H9 (cell line): Measurements from ENCODE around the gene C20orf96. TPM values are rescaled to one million over a fixed set of nuclear protein-coding genes. Genes with fewer than 3 reads are reported as not detected.

ENCODE experiments used
- DNase-seq: peaks from one replicate; pipeline ENCODE4 v3.0.0-alpha.2; 2017
- H2AFZ ChIP-seq: one replicate; pipeline ENCODE4 v1.6.1; 2013; ENCODE audit warnings: mild to moderate bottlenecking, low read length, control low read depth, moderate library complexity
- H2AK5ac ChIP-seq: 2 replicates; pipeline ENCODE4 v1.6.1; 2013; ENCODE audit warnings: low read length, control low read depth, mixed read lengths; ENCODE audit not compliant: insufficient read length
- H2BK120ac ChIP-seq: one replicate; pipeline ENCODE4 v1.6.1; 2013; ENCODE audit warnings: low read depth, mild to moderate bottlenecking, low read length, control low read depth, inconsistent platforms; ENCODE audit not compliant: poor library complexity, severe bottlenecking
- H2BK12ac ChIP-seq: 2 replicates; pipeline ENCODE4 v1.6.1; 2013; ENCODE audit warnings: low read length, control low read depth, mixed read lengths, low read depth; ENCODE audit not compliant: insufficient read length
- H2BK15ac ChIP-seq: 2 replicates; pipeline ENCODE4 v1.6.1; 2013; ENCODE audit warnings: low read depth, low read length, control low read depth
- H2BK20ac ChIP-seq: one replicate; pipeline ENCODE4 v1.6.1; 2013; ENCODE audit warnings: low read depth, mild to moderate bottlenecking, low read length, control low read depth, inconsistent platforms; ENCODE audit not compliant: poor library complexity, severe bottlenecking
- H2BK5ac ChIP-seq: 2 replicates; pipeline ENCODE4 v1.6.1; 2013; ENCODE audit warnings: low read length, control low read depth, mixed read lengths; ENCODE audit not compliant: insufficient read length
- H3K14ac ChIP-seq: 2 replicates; pipeline ENCODE4 v1.6.1; 2013; ENCODE audit warnings: low read length, control low read depth; ENCODE audit not compliant: insufficient read depth
- H3K18ac ChIP-seq: 2 replicates; pipeline ENCODE4 v1.6.1; 2013; ENCODE audit warnings: low read depth, mild to moderate bottlenecking, mixed read lengths, low read length, control low read depth; ENCODE audit not compliant: insufficient read length
- H3K23ac ChIP-seq: 2 replicates; pipeline ENCODE4 v1.6.1; 2013; ENCODE audit warnings: low read length, control low read depth, mixed read lengths, low read depth; ENCODE audit not compliant: insufficient read length
- H3K23me2 ChIP-seq: 2 replicates; pipeline ENCODE4 v1.6.1; 2013; ENCODE audit warnings: low read depth, mild to moderate bottlenecking, mixed read lengths, low read length, control low read depth; ENCODE audit not compliant: insufficient read length, poor library complexity, severe bottlenecking
- H3K27ac ChIP-seq: 2 replicates; pipeline ENCODE4 v1.5.1; 2013; ENCODE audit warnings: low read length, control low read depth, mixed read lengths, low read depth; ENCODE audit not compliant: insufficient read length
- H3K27me3 ChIP-seq: 2 replicates; pipeline ENCODE4 v1.6.1; 2013; ENCODE audit warnings: low read length, control low read depth, inconsistent platforms; ENCODE audit not compliant: insufficient read depth
- H3K4ac ChIP-seq: 2 replicates; pipeline ENCODE4 v1.6.1; 2013; ENCODE audit warnings: low read depth, mild to moderate bottlenecking, control low read depth, inconsistent platforms, low read length, moderate library complexity
- H3K4me1 ChIP-seq: 2 replicates; pipeline ENCODE4 v1.6.1; 2013; ENCODE audit warnings: low read length, control low read depth, inconsistent platforms; ENCODE audit not compliant: insufficient read depth
- H3K4me2 ChIP-seq: 2 replicates; pipeline ENCODE4 v1.6.1; 2013; ENCODE audit warnings: low read length, control low read depth, mixed read lengths; ENCODE audit not compliant: insufficient read length, insufficient read depth
- H3K56ac ChIP-seq: 2 replicates; pipeline ENCODE4 v1.6.1; 2013; ENCODE audit warnings: low read depth, mild to moderate bottlenecking, mixed read lengths, low read length, control low read depth; ENCODE audit not compliant: insufficient read length
- H3K79me1 ChIP-seq: 2 replicates; pipeline ENCODE4 v1.6.1; 2013; ENCODE audit warnings: low read depth, mild to moderate bottlenecking, moderate library complexity, low read length, control low read depth, inconsistent platforms; ENCODE audit not compliant: insufficient read depth, poor library complexity, severe bottlenecking
- H3K79me2 ChIP-seq: 2 replicates; pipeline ENCODE4 v1.6.1; 2013; ENCODE audit warnings: low read length, control low read depth, inconsistent platforms; ENCODE audit not compliant: insufficient read depth
- H3K9ac ChIP-seq: 2 replicates; pipeline ENCODE4 v1.6.1; 2013; ENCODE audit warnings: low read length, control low read depth, mixed read lengths; ENCODE audit not compliant: insufficient read length; ENCODE audit errors: extremely low read depth
- H3K9me3 ChIP-seq: one replicate; pipeline ENCODE4 v1.6.1; 2013; ENCODE audit warnings: low read depth, low read length, inconsistent platforms; ENCODE audit not compliant: control insufficient read depth
- H3T11ph ChIP-seq: one replicate; pipeline ENCODE4 v1.6.1; 2013; ENCODE audit warnings: mild to moderate bottlenecking, low read length, control low read depth, inconsistent platforms
- H4K20me1 ChIP-seq: one replicate; pipeline ENCODE4 v1.6.1; 2013; ENCODE audit not compliant: control insufficient read depth, insufficient read length, insufficient read depth
- H4K5ac ChIP-seq: 2 replicates; pipeline ENCODE4 v1.6.1; 2013; ENCODE audit warnings: low read depth, mild to moderate bottlenecking, mixed read lengths, low read length, control low read depth; ENCODE audit not compliant: insufficient read length
- H4K8ac ChIP-seq: replicated peaks from 2 replicates; pipeline ENCODE4 v1.6.1; 2013; ENCODE audit warnings: low read length, control low read depth, mixed read lengths, low read depth; ENCODE audit not compliant: insufficient read length
- H4K91ac ChIP-seq: 2 replicates; pipeline ENCODE4 v1.6.1; 2013; ENCODE audit warnings: low read depth, mild to moderate bottlenecking, moderate library complexity, mixed read lengths, low read length, control low read depth; ENCODE audit not compliant: insufficient read length
- H3K27ac Mint-ChIP-seq, 3 experiments: 2 replicates in 2 of 3; 3 replicates in 1 of 3; pipeline ENCODE4 v1.8.0; 2020 to 2021; ENCODE audit warnings: mixed read lengths in 3 of 3, mild to moderate bottlenecking in 1 of 3, moderate library complexity in 1 of 3
- H3K27me3 Mint-ChIP-seq: 2 replicates; pipeline ENCODE4 v1.8.0; 2021; ENCODE audit warnings: low read depth, mild to moderate bottlenecking, moderate library complexity, mixed read lengths
- H3K36me3 Mint-ChIP-seq, 3 experiments: 2 replicates in 2 of 3; 3 replicates in 1 of 3; pipeline ENCODE4 v1.8.0; 2020 to 2021; ENCODE audit warnings: low read depth in 3 of 3, mixed read lengths in 3 of 3; ENCODE audit not compliant: insufficient read depth in 1 of 3
- H3K4me1 Mint-ChIP-seq, 2 experiments: 2 replicates each; pipeline ENCODE4 v1.8.0; 2020; ENCODE audit warnings: mixed read lengths in 2 of 2
- H3K4me3 Mint-ChIP-seq, 2 experiments: 2 replicates in 1 of 2; 3 replicates in 1 of 2; pipeline ENCODE4 v1.8.0; 2020 to 2021; ENCODE audit warnings: mild to moderate bottlenecking in 2 of 2, mixed read lengths in 2 of 2, moderate library complexity in 1 of 2
- H3K9me3 Mint-ChIP-seq, 2 experiments: 2 replicates in 1 of 2; 3 replicates in 1 of 2; pipeline ENCODE4 v1.8.0; 2020; ENCODE audit warnings: mild to moderate bottlenecking in 2 of 2, mixed read lengths in 2 of 2, moderate library complexity in 1 of 2
- CTCF ChIP-seq: fragments of 200-600 bp; sonication (generic); conservative IDR thresholded peaks from 3 replicates; pipeline ENCODE4 v1.8.0; 2021; ENCODE audit warnings: antibody characterized with exemption, mild to moderate bottlenecking
- WGBS: extraction: QIAGEN DNeasy Blood & Tissue Kit; methylation state at CpG from one replicate; pipeline ENCODE4 v1.1.7; 2013; ENCODE audit warnings: missing lambda C conversion rate, low lambda C conversion rate, mixed read lengths; ENCODE audit not compliant: insufficient read length; ENCODE audit errors: extremely low coverage; 5-methylcytosine and 5-hydroxymethylcytosine counted together
- total RNA-seq: library from RNA; stranded (reverse); gene quantifications from 2 replicates; pipeline ENCODE4 v1.2.1, GENCODE V29; 2021

C20orf96 gene
- total RNA-seq, 1 experiment from 2014 or later, result 14.5 TPM

- H3K36me3 Mint-ChIP-seq, result peaks cover 16 to 22% (median 21%) of the 10 kb centered on the region in 3 experiments; a peak in 6 of 7 replicates
- no peak overlapping the region for H4K8ac ChIP-seq
- no peaks in the 10 kb centered on the region for H3K79me1 ChIP-seq
- no CpG with 5 or more reads among the region's 16 CpGs for WGBS
- DNase-seq, result peak; percentile 72
- peaks cover 29% of the 10 kb centered on the region for H3K27me3 Mint-ChIP-seq
- TF ChIP-seq CTCF, result peak; percentile 90
- no peak overlapping the region for H3K4ac ChIP-seq
- H2AFZ ChIP-seq, result no peak overlapping the region
- no peak overlapping the region for H2BK20ac ChIP-seq
- no peak overlapping the region for H3K56ac ChIP-seq
- no peak overlapping the region for H2BK120ac ChIP-seq
- H3K4me1 Mint-ChIP-seq, result peaks cover 29 to 32% of the 10 kb centered on the region in 2 experiments
- H4K5ac ChIP-seq, result no peak overlapping the region
- no peak overlapping the region for H3T11ph ChIP-seq
- no peak overlapping the region for H3K23ac ChIP-seq
- peaks cover 6% of the 10 kb centered on the region; the same call in 1 of the 2 replicates for H3K27me3 ChIP-seq
- H3K14ac ChIP-seq, result no peak overlapping the region
- H3K23me2 ChIP-seq, result peaks cover 5% of the 10 kb centered on the region
- peaks cover 2% of the 10 kb centered on the region for H4K20me1 ChIP-seq
- peak overlapping the region; percentile 2 to 53; a peak in 2 of 5 replicates for H3K4me3 Mint-ChIP-seq
- no peaks in the 10 kb centered on the region for H3K9me3 ChIP-seq
- no peak overlapping the region for H2BK12ac ChIP-seq
- H2AK5ac ChIP-seq, result no peak overlapping the region
- H3K9ac ChIP-seq, result no peak overlapping the region
- peaks cover 2% of the 10 kb centered on the region; the same call in 1 of the 2 replicates for H3K4me1 ChIP-seq
- peak overlapping the region in 2 of 3 experiments; percentile 28 to 60; a peak in 2 of 7 replicates for H3K27ac Mint-ChIP-seq
- no peak overlapping the region for H3K27ac ChIP-seq
- H3K9me3 Mint-ChIP-seq, result no peaks in the 10 kb centered on the region
- no peak overlapping the region for H3K4me2 ChIP-seq
- no peak overlapping the region for H4K91ac ChIP-seq
- no peak overlapping the region for H2BK15ac ChIP-seq
- H2BK5ac ChIP-seq, result no peak overlapping the region
- H3K18ac ChIP-seq, result no peak overlapping the region
- peaks cover 9% of the 10 kb centered on the region; the same call in 1 of the 2 replicates for H3K79me2 ChIP-seq
Observed at GRCh38 chr20:330233-331149, 39.9 kb upstream of the C20orf96 start.
